Small intestine (tissue), 4 donors: ENCODE results near the gene TMEM89. TPM values are rescaled to one million over a fixed set of nuclear protein-coding genes. Genes with fewer than 3 reads are reported as not detected.

Experiments used
- polyA plus RNA-seq, 4 donors: library from polyadenylated mRNA; stranded (reverse) in 3 of 4; unstranded in 1 of 4; fragments of 200-250 nt in 3 of 4; fragments of 120-200 nt in 1 of 4; gene quantifications; one replicate each; pipeline versions ENCODE4 v1.2.1 to v1.2.3, GENCODE V29; 2013
- donor health status: healthy with polysubstance abuse.
- donor health status: Bipolar disorder and iron deficiency.
- donor health status: healthy.

TMEM89 gene
- polyA plus RNA-seq, 4 donors, result 0.21 to 0.24 TPM; not detected in 2

Other genes with a start within 250 kb of the TMEM89 start
- gene FBXW12, start 249.6 kb downstream of the TMEM89 start, polyA plus RNA-seq, result under 1 TPM in 1 of 4 donors, not detected in 3; 0.16 TPM
- 100 to 1,000 TPM in 1 of 4 donors, 10 to 100 TPM in 3; 56.5 to 129 (median 60.4) TPM for gene PLXNB1, start 191.7 kb downstream of the TMEM89 start, polyA plus RNA-seq
- 10 to 100 TPM; 11.1 to 22.6 (median 21.7) TPM for gene CCDC51, start 181.7 kb downstream of the TMEM89 start, polyA plus RNA-seq
- gene TMA7, start 181.5 kb downstream of the TMEM89 start, polyA plus RNA-seq, result 100 to 1,000 TPM; 292 to 744 (median 524) TPM
- gene ATRIP, start 175.0 kb downstream of the TMEM89 start, polyA plus RNA-seq, result 1 to 10 TPM; 1.1 to 6.8 (median 3.2) TPM
- gene SHISA5, start 117.6 kb downstream of the TMEM89 start, polyA plus RNA-seq, result 100 to 1,000 TPM in 2 of 4 donors, 10 to 100 TPM in 2; 68.2 to 220 (median 106) TPM
- gene PFKFB4, start 65.0 kb downstream of the TMEM89 start, polyA plus RNA-seq, result 10 to 100 TPM; 11.3 to 44.5 (median 19.1) TPM
- gene UCN2, start 58.0 kb downstream of the TMEM89 start, polyA plus RNA-seq, result under 1 TPM in 2 of 4 donors, not detected in 2; 0.13 to 0.65 TPM
- gene COL7A1, start 26.4 kb downstream of the TMEM89 start, polyA plus RNA-seq, result 100 to 1,000 TPM in 1 of 4 donors, 10 to 100 TPM in 2, 1 to 10 TPM in 1; 8.0 to 120 (median 19.3) TPM
- 100 to 1,000 TPM; 291 to 692 (median 452) TPM for gene UQCRC1, start 12.1 kb downstream of the TMEM89 start, polyA plus RNA-seq
- 10 to 100 TPM; 14.3 to 74.0 (median 30.4) TPM for gene SLC26A6, start 13.7 kb upstream of the TMEM89 start, polyA plus RNA-seq
- gene CELSR3, start 41.1 kb upstream of the TMEM89 start, polyA plus RNA-seq, result 1 to 10 TPM in 2 of 4 donors, under 1 TPM in 2; 0.27 to 2.8 (median 1.1) TPM
- 10 to 100 TPM in 3 of 4 donors, 1 to 10 TPM in 1; 8.9 to 16.7 (median 14.5) TPM for gene NCKIPSD, start 64.1 kb upstream of the TMEM89 start, polyA plus RNA-seq
- 100 to 1,000 TPM in 2 of 4 donors, 10 to 100 TPM in 2; 79.5 to 167 (median 108) TPM for gene IP6K2, start 95.5 kb upstream of the TMEM89 start, polyA plus RNA-seq
- gene PRKAR2A, start 226.1 kb upstream of the TMEM89 start, polyA plus RNA-seq, result 10 to 100 TPM in 3 of 4 donors, 1 to 10 TPM in 1; 8.9 to 24.1 (median 15.5) TPM